A549 treated with CpdA at 1 μM for 4 hours (cell line): ENCODE results near the gene CFAP161. TPM values are rescaled to one million over a fixed set of nuclear protein-coding genes. Genes with fewer than 3 reads are reported as not detected.

ENCODE experiments used
- total RNA-seq: library from RNA; stranded (reverse); fragments of 200-300 nt; extraction: Qiagen RNA extraction; gene quantifications from 5 replicates; pipeline ENCODE4 v1.2.3, GENCODE V29; 2022; ENCODE audit warnings: low read depth

The CFAP161 gene
- total RNA-seq, result 0.03 TPM in 1 of 5 replicates, not detected in the others

GRCh38 chr15:81133782-81134461 is at the start of gene CFAP161:
TSS of gene CFAP161 (plus strand) at chr15:81134270. CDS start at chr15:81134330, 60 bp downstream.

DNA sequence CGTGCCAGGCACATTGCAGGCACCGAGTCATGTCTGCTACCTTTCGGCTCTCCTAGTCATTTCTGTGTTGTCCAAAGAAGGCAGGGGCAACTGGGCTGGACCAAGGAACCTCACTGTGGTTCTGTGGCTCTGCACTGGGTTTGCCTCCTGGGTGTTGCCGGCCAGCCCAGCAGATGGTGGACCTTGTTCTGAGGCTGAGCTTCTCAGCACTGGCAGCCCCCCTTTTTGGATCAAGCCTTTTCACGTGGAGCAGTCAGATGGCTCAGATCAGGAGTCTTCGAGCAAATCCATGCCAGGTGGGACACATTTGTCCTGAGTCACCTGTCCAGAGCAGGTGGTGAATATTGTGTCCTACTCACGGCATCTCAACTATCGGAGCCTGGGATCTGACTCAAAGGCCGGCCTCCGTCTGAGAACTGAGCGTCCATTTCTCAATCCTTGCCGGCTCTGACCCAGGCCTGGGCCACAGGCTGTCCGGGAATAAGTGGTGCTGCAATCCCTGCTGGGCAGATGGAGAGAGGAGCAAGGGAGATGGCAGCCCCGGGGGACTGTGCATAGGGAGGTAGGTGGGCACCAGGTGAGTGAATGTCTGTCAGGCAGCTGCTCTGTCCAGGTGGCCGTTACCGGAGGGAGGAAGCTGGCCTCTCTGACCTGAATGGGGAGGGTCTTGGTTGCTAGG is 62.6 kb downstream of the CFAP161 start, which contains the start of gene IL16:
Gene IL16, plus strand, starts transcription at position 304 of the 679 bp plus-strand sequence. CDS start 28,521 bp downstream, outside the sequence.

Other genes with a start within 250 kb of the CFAP161 start
- gene MESD, start 144.5 kb upstream of the CFAP161 start, total RNA-seq, result 39.2 to 40.7 TPM (median 40.0 TPM) in 5 replicates
- gene TLNRD1, start 133.3 kb upstream of the CFAP161 start, total RNA-seq, result 10.5 to 19.9 TPM (median 18.3 TPM) in 5 replicates
- 0.07 TPM in 1 of 5 replicates, not detected in the others for gene IL16, start 62.6 kb downstream of the CFAP161 start, total RNA-seq
- gene STARD5, start 189.9 kb downstream of the CFAP161 start, total RNA-seq, result 2.0 to 2.5 TPM (median 2.2 TPM) in 5 replicates
- gene TMC3, start 239.9 kb downstream of the CFAP161 start, total RNA-seq, result not detected in 5 replicates